Omental fat pad (tissue), 4 donors: ENCODE data around the gene CHD1. TPM values are rescaled to one million over a fixed set of nuclear protein-coding genes. Genes with fewer than 3 reads are reported as not detected.

Experiments
- ATAC-seq: fragments of 150-250 bp; one replicate; pipeline ENCODE4 v1.9.1; 2016; ENCODE audit warnings: mild to moderate bottlenecking, moderate library complexity; ENCODE audit not compliant: low FRiP score
- DNase-seq: peaks from one replicate; pipeline ENCODE4 v3.0.0-alpha.2; 2019; ENCODE audit warnings: low spot score
- CTCF ChIP-seq, 3 donors: fragments of 450-650 bp; IDR thresholded peaks; one replicate each; pipeline ENCODE4 v1.5.1; 2016 to 2017; ENCODE audit warnings: antibody characterized with exemption in 3 of 3, mild to moderate bottlenecking in 3 of 3, moderate library complexity in 2 of 3
- total RNA-seq, 4 donors: library from RNA; depleted of rRNA; stranded (reverse); fragments of >200 nt; gene quantifications; one replicate each; pipeline ENCODE4 v1.1.0, GENCODE V29; 2016

The CHD1 gene
- total RNA-seq, 4 donors from 2014 or later: 44.9 to 194 (median 96.7) TPM

GRCh38 chr5:98935206-98935605 is 6.4 kb upstream of the CHD1 start:
- ATAC-seq (no peak), DNase-seq (no peak)
- TF ChIP-seq CTCF (IDR thresholded peaks at IDR 0.05): no peak

- no peak for TF ChIP-seq CTCF (IDR thresholded peaks at IDR 0.05)
- ATAC-seq (peak; percentile 55), DNase-seq (no peak)
These were observed 5.7 kb upstream of the CHD1 start for GRCh38 chr5:98934546-98934945.

- DNase-seq (no peak), ATAC-seq (no peak)
- TF ChIP-seq CTCF (IDR thresholded peaks at IDR 0.05): no peak
These were observed 4.8 kb upstream of the CHD1 start for GRCh38 chr5:98933445-98934072.

- no peak for TF ChIP-seq CTCF (IDR thresholded peaks at IDR 0.05)
- ATAC-seq (no peak), DNase-seq (no peak)
These were observed 2.4 kb upstream of the CHD1 start for GRCh38 chr5:98930972-98931762.

GRCh38 chr5:98929710-98930298 is 997 bp upstream of the CHD1 start:
- no peak for DNase-seq
- ATAC-seq: no peak

More at GRCh38 chr5:98929710-98930298, 997 bp upstream of the CHD1 start:
- no peak for TF ChIP-seq CTCF (IDR thresholded peaks at IDR 0.05)
